COR-L47 (cell line): Measurements from ENCODE around the gene LRRC8E.
"Not testable (repeated sequence)": the region's sequence is repeated elsewhere in the genome, so short reads cannot be mapped to it uniquely, and the experiment has no call there.

Experiments
- DNase-seq: peaks from one replicate; lab custom pipeline; 2025; lab: John Stamatoyannopoulos, UW

The LRRC8E gene

GRCh38 chr19:7887408-7888144 is 734 bp upstream of the LRRC8E start:
- no peak for DNase-seq

GRCh38 chr19:7888826-7889217 is 512 bp downstream of the LRRC8E start:
- DNase-seq, result no peak

GRCh38 chr19:7893362-7894101 is 5.2 kb downstream of the LRRC8E start:
- DNase-seq, result not testable (repeated sequence)

GRCh38 chr19:7894612-7895309 is 6.5 kb downstream of the LRRC8E start:
- no peak for DNase-seq

- no peak for DNase-seq
These were observed 7.3 kb downstream of the LRRC8E start for GRCh38 chr19:7895565-7895964.

GRCh38 chr19:7897292-7897691 is 9.0 kb downstream of the LRRC8E start:
- DNase-seq, result no peak

- DNase-seq, result no peak
These were observed 10.7 kb downstream of the LRRC8E start for GRCh38 chr19:7898967-7899366.

- DNase-seq, result no peak
These were observed 11.6 kb downstream of the LRRC8E start for GRCh38 chr19:7899751-7900378.

- DNase-seq, result no peak
These were observed 12.1 kb downstream of the LRRC8E start for GRCh38 chr19:7900401-7900870.

- no peak for DNase-seq
These were observed 12.6 kb downstream of the LRRC8E start for GRCh38 chr19:7900931-7901330.

GRCh38 chr19:7901337-7901736 is 13.0 kb downstream of the LRRC8E start:
- DNase-seq, result no peak

GRCh38 chr19:7902796-7903243 is 14.5 kb downstream of the LRRC8E start:
- no peak for DNase-seq

- DNase-seq, result peak; percentile 99
These were observed 15.1 kb downstream of the LRRC8E start, which contains the start of gene MAP2K7 for GRCh38 chr19:7903244-7904073. Gene MAP2K7 (plus strand): TSS chr19:7903877. CDS start chr19:7903945, 68 bp downstream.

- peak; percentile 50 for DNase-seq
These were observed 16.0 kb downstream of the LRRC8E start for GRCh38 chr19:7904074-7905020.

GRCh38 chr19:7905268-7905667 is 17.0 kb downstream of the LRRC8E start:
- no peak for DNase-seq

GRCh38 chr19:7905859-7906258 is 17.5 kb downstream of the LRRC8E start:
- DNase-seq, result no peak

GRCh38 chr19:7907122-7907521 is 18.8 kb downstream of the LRRC8E start:
- no peak for DNase-seq

GRCh38 chr19:7907544-7907943 is 19.2 kb downstream of the LRRC8E start:
- DNase-seq, result no peak

GRCh38 chr19:7908078-7908699 is 19.9 kb downstream of the LRRC8E start:
- DNase-seq, result no peak
